A549 (cell line): ENCODE results near the gene SIRPD.

Source experiments
- CHD2 ChIP-seq: fragments of 150-350 bp; IDR thresholded peaks from 2 replicates; pipeline ENCODE4 v1.6.1; 2014; ENCODE audit warnings: low read length; ENCODE audit not compliant: partially characterized antibody
- CHD4 ChIP-seq: fragments of 200-600 bp; sonication (generic); IDR thresholded peaks from 2 replicates; pipeline ENCODE4 v1.6.1; 2016; ENCODE audit warnings: antibody characterized with exemption, mild to moderate bottlenecking, borderline replicate concordance
- HEYL ChIP-seq: fragments of 250-450 bp; sonication (Bioruptor Pico); IDR thresholded peaks from 2 replicates; pipeline ENCODE4 v1.8.0; 2021; ENCODE audit warnings: mild to moderate bottlenecking, moderate library complexity
- JUN ChIP-seq, 2 experiments: fragments of >200 bp; sonication (Bioruptor Twin); formaldehyde crosslinking; IDR thresholded peaks; 2 replicates in 1 of 2; 3 replicates in 1 of 2; pipeline ENCODE4 v1.6.1; 2016 to 2017
- KDM5A ChIP-seq: fragments of 200-600 bp; sonication (generic); IDR thresholded peaks from 2 replicates; pipeline ENCODE4 v1.6.1; 2016; ENCODE audit warnings: antibody characterized with exemption, mild to moderate bottlenecking
- MAFK ChIP-seq: fragments of 450-650 bp; IDR thresholded peaks from 2 replicates; pipeline ENCODE4 v1.6.1; 2014; ENCODE audit not compliant: partially characterized antibody
- MAZ ChIP-seq: fragments of 150-350 bp; IDR thresholded peaks from 2 replicates; pipeline ENCODE4 v1.6.1; 2014; ENCODE audit warnings: antibody characterized with exemption, low read depth, low read length, borderline replicate concordance
- RAD21 ChIP-seq, 2 experiments: fragments of >200 bp in 1 of 2; sonication (Bioruptor Twin) in 1 of 2; formaldehyde crosslinking in 1 of 2; IDR thresholded peaks in 1 of 2; conservative IDR thresholded peaks in 1 of 2; 2 replicates in 1 of 2; 3 replicates in 1 of 2; pipeline ENCODE4 v1.6.1; 2012 to 2018; ENCODE audit warnings: inconsistent platforms in 1 of 2
- RFX5 ChIP-seq: fragments of 450-650 bp; IDR thresholded peaks from 2 replicates; pipeline ENCODE4 v1.7.1; 2014; ENCODE audit warnings: antibody characterized with exemption, mild to moderate bottlenecking, moderate library complexity
- TF ChIP-seq, protein P1 (sequence below): fragments of >200 bp; sonication (Bioruptor Twin); formaldehyde crosslinking; IDR thresholded peaks from 3 replicates; pipeline ENCODE4 v1.5.1; 2016
- TF ChIP-seq, protein P2 (sequence below): fragments of 450-650 bp; IDR thresholded peaks from 2 replicates; pipeline ENCODE4 v1.6.1; 2014; ENCODE audit warnings: antibody characterized with exemption
- TF ChIP-seq, protein P3 (sequence below): IDR thresholded peaks from 2 replicates; pipeline ENCODE4 v1.6.1; 2012

DNA sequence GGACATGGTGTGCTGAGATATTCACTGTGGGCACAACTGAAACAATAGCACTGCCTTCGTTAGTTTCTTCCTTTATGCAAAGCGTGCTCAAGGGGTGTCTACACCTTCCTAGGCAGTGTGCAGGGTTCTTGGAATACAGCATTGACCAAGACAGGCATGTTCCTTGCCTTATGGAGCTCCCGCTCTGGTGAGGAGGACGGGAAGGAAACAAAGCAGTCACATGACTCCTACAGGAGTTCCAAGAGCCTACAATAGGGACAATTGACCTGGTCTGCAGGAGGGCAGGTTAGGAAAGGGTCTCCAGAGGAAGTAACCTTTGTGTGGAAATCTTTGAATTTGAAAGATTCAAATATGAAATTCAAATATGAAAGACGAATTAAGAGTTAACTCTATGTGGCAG is 40.5 kb downstream of the SIRPD start:
- TF ChIP-seq JUN (IDR thresholded peaks at IDR 0.05) (no peak), CHD2 (no peak), MAFK (no peak), RFX5 (no peak), KDM5A (no peak), CHD4 (no peak), MAZ (no peak), HEYL (CRISPR knock-in tag) (no peak), RAD21 (conservative IDR thresholded peaks at IDR 0.05 in 1 of 2, IDR thresholded peaks at IDR 0.05 in 1 of 2) (no peak)
- TF ChIP-seq, protein P1, sequence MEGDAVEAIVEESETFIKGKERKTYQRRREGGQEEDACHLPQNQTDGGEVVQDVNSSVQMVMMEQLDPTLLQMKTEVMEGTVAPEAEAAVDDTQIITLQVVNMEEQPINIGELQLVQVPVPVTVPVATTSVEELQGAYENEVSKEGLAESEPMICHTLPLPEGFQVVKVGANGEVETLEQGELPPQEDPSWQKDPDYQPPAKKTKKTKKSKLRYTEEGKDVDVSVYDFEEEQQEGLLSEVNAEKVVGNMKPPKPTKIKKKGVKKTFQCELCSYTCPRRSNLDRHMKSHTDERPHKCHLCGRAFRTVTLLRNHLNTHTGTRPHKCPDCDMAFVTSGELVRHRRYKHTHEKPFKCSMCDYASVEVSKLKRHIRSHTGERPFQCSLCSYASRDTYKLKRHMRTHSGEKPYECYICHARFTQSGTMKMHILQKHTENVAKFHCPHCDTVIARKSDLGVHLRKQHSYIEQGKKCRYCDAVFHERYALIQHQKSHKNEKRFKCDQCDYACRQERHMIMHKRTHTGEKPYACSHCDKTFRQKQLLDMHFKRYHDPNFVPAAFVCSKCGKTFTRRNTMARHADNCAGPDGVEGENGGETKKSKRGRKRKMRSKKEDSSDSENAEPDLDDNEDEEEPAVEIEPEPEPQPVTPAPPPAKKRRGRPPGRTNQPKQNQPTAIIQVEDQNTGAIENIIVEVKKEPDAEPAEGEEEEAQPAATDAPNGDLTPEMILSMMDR = no peak
- TF ChIP-seq, protein P2, sequence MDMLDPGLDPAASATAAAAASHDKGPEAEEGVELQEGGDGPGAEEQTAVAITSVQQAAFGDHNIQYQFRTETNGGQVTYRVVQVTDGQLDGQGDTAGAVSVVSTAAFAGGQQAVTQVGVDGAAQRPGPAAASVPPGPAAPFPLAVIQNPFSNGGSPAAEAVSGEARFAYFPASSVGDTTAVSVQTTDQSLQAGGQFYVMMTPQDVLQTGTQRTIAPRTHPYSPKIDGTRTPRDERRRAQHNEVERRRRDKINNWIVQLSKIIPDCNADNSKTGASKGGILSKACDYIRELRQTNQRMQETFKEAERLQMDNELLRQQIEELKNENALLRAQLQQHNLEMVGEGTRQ = no peak
- TF ChIP-seq, protein P3, sequence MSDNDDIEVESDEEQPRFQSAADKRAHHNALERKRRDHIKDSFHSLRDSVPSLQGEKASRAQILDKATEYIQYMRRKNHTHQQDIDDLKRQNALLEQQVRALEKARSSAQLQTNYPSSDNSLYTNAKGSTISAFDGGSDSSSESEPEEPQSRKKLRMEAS = no peak
